ENCODE measurements around the gene TBC1D17. TPM values are rescaled to one million over a fixed set of nuclear protein-coding genes. Genes with fewer than 3 reads are reported as not detected.
A peak's percentile ranks its signal among the peaks of the same experiment; 100 is the strongest.

The TBC1D17 gene
- total RNA-seq, 1 donor: 23.3 TPM

- H3K4me3 ChIP-seq (ENCODE audit: low read depth, low read length): no peak overlapping the region
- no peak for DNase-seq (ENCODE audit: low read depth)
- no peak for TF ChIP-seq CTCF (IDR thresholded peaks at IDR 0.05; ENCODE audit: insufficient read depth, low read depth, low read length)
These were observed 5.0 kb upstream of the TBC1D17 start for GRCh38 chr19:49872245-49873128.

DNA sequence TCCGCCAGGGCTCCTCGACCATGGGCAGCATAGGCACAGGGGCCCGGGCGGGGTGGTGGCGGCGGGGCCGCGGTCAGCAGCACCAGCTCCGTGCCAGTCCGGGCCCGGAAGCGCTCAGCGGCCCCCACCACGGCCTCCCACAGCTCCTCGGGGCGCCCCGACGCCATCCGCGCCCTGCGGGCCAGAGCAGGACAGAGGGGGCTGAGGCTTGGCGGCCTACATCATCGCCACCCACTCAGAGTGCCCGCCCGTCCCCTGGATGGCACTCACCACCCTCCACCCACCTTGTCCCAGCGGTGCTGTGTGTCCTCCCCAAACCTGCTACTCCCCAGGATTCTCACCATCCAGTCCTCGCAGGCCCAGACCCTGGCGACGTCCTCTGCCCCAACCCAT, 4.4 kb upstream of the TBC1D17 start:
- H3K4me3 ChIP-seq (ENCODE audit: low read depth, low read length): no peak overlapping the region
- no peak for DNase-seq (ENCODE audit: low read depth)
- TF ChIP-seq CTCF (IDR thresholded peaks at IDR 0.05; ENCODE audit: insufficient read depth, low read depth, low read length): no peak

DNA sequence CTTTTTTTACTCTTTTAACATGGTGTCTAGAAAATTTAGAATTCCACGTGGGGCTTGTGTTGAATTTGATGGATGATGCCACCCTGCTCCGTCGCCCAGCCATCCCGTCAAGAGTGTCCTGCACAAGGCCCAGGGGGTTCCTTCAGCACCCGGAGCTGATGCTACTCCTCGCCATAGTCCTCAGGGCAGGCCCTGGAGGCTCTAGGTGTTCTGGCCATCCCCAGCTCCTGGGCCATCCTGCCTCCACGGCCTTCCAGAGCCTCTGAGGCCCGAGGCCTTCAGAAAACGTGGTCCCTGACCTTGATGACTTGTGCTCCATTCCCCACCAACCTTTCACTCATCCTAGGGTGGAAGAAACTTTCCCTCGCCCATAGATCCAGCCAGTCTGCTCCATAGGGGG, 3.7 kb upstream of the TBC1D17 start:
- DNase-seq (ENCODE audit: low read depth): no peak
- H3K4me3 ChIP-seq (ENCODE audit: low read depth, low read length): no peak overlapping the region
- no peak for TF ChIP-seq CTCF (IDR thresholded peaks at IDR 0.05; ENCODE audit: insufficient read depth, low read depth, low read length)

DNA sequence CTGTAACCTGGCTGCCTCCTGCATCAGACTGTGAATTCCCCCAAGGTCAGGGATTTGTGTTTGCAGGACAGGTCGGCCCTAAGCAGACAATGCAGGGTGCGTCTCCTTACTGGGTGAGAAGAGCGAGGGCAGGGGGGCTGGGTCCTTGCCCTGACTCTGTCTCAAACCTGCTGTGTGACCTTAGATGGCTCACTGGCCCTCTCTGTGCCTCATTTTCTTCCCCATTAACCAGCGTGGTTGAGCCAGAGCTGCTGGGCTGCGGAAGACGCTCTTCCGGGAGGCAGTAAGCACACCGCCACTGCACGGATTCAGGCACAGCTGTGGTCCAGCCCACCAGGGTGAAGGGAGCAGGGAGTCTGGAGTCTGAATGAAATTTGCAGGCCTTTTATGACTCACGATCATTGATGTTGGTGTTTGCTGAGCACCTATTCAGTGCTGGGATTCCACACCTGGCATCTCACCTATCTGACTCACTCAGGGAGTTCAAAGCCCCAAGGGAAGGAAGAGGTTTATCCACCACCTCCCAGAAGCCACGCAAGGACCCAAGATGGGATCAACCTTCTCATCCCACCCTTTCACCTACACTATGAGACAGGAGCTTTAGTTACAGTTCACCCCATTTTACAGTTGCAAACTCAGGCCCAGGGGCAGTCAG, 2.9 kb upstream of the TBC1D17 start:
- H3K4me3 ChIP-seq (ENCODE audit: low read depth, low read length): peak overlapping the region; percentile 95
- DNase-seq (ENCODE audit: low read depth): no peak
- no peak for TF ChIP-seq CTCF (IDR thresholded peaks at IDR 0.05; ENCODE audit: insufficient read depth, low read depth, low read length)

GRCh38 chr19:49875177-49875576, 2.3 kb upstream of the TBC1D17 start:
- TF ChIP-seq CTCF (IDR thresholded peaks at IDR 0.05; ENCODE audit: insufficient read depth, low read depth, low read length): no peak
- no peak for DNase-seq (ENCODE audit: low read depth)
- H3K4me3 ChIP-seq (ENCODE audit: low read depth, low read length): peak overlapping the region; percentile 95

DNA sequence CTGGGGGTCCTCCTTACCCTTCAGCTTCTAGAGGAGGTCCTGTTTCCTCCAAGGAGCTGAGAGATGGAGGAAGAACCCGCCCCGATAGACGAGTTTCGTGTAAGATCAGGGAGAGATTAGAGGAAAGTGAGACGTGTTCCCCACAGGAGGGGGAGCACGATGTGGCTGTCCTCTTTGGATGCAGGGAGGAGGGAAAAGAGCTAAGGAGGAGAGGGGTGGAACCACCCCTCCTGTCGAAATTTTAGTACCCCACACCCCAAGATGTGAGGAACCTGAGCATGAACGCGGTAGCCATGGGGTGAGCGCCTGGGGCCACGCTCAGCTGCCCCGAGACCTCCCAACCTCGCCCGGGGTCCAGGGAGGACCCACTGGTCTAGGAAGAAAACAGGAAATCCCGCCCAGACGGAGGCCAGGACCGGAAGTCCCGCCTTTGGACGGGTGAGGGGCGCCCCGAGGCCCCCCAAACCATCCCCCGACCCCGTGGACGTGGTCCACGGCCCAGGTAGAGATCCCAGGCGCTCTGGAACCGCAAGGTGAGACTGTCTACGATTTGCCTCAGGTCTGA, 1.6 kb upstream of the TBC1D17 start:
- peak; percentile 52 for DNase-seq (ENCODE audit: low read depth)
- peak overlapping the region; percentile 95 for H3K4me3 ChIP-seq (ENCODE audit: low read depth, low read length)
- TF ChIP-seq CTCF (IDR thresholded peaks at IDR 0.05; ENCODE audit: insufficient read depth, low read depth, low read length): no peak

Data from fibroblast of villous mesenchyme (primary cell).